DOHH2 (cell line): ENCODE data around the gene RBBP6.

ENCODE experiments used
- H3F3A ChIP-seq: fragments of 200-600 bp; sonication (generic), shearing (Covaris generic); 2 replicates; pipeline ENCODE4 v1.6.0; 2016; ENCODE audit warnings: antibody characterized with exemption, mild to moderate bottlenecking; ENCODE audit not compliant: control insufficient read depth, insufficient read depth
- H3K27ac ChIP-seq: fragments of 200-600 bp; sonication (generic); 2 replicates; pipeline ENCODE4 v1.5.1; 2014; ENCODE audit warnings: low read depth, mild to moderate bottlenecking, low read length, moderate library complexity
- H3K27me3 ChIP-seq: fragments of 200-600 bp; sonication (generic); 2 replicates; pipeline ENCODE4 v1.6.1; 2014; ENCODE audit warnings: mild to moderate bottlenecking, low read length, mixed read lengths; ENCODE audit not compliant: control insufficient read depth
- H3K36me3 ChIP-seq: fragments of 200-600 bp; sonication (generic); 2 replicates; pipeline ENCODE4 v1.6.1; 2014; ENCODE audit warnings: mild to moderate bottlenecking, low read length, moderate library complexity, mixed read lengths; ENCODE audit not compliant: control insufficient read depth
- H3K4me1 ChIP-seq: fragments of 200-600 bp; sonication (generic); 2 replicates; pipeline ENCODE4 v1.6.1; 2014; ENCODE audit warnings: mild to moderate bottlenecking, low read length, mixed read lengths; ENCODE audit not compliant: control insufficient read depth
- H3K4me2 ChIP-seq: fragments of 200-600 bp; sonication (generic); 2 replicates; pipeline ENCODE4 v1.6.0; 2014; ENCODE audit warnings: mild to moderate bottlenecking, low read length, moderate library complexity
- H3K4me3 ChIP-seq: fragments of 200-600 bp; sonication (generic); 2 replicates; pipeline ENCODE4 v1.5.1; 2014; ENCODE audit warnings: mild to moderate bottlenecking, low read length, mixed read lengths
- H3K79me2 ChIP-seq: fragments of 200-600 bp; sonication (generic); 2 replicates; pipeline ENCODE4 v1.6.1; 2014; ENCODE audit warnings: mild to moderate bottlenecking, low read length, mixed read lengths; ENCODE audit not compliant: control insufficient read depth
- H3K9me2 ChIP-seq: fragments of 200-600 bp; sonication (generic); replicated peaks from 2 replicates; pipeline ENCODE4 v1.6.1; 2014; ENCODE audit warnings: mild to moderate bottlenecking, low read length, mixed read lengths; ENCODE audit not compliant: control insufficient read depth
- H3K9me3 ChIP-seq: fragments of 200-600 bp; sonication (generic); 2 replicates; pipeline ENCODE4 v1.6.1; 2014; ENCODE audit warnings: antibody characterized with exemption, low read length, mixed read lengths; ENCODE audit not compliant: control insufficient read depth, insufficient read depth
- H4K20me1 ChIP-seq: fragments of 200-600 bp; sonication (generic); 2 replicates; pipeline ENCODE4 v1.6.0; 2014; ENCODE audit warnings: low read depth, mild to moderate bottlenecking, antibody characterized with exemption, low read length, moderate library complexity; ENCODE audit not compliant: control insufficient read depth, insufficient read depth
- CTCF ChIP-seq: fragments of 200-600 bp; sonication (generic); IDR thresholded peaks from one replicate; pipeline ENCODE4 v1.5.1; 2014; ENCODE audit warnings: antibody characterized with exemption, mild to moderate bottlenecking, low read depth, low read length; ENCODE audit not compliant: poor library complexity, severe bottlenecking
- EZH2phosphoT487 ChIP-seq: fragments of 200-600 bp; sonication (generic); IDR thresholded peaks from 2 replicates; pipeline ENCODE4 v1.6.1; 2017; ENCODE audit warnings: borderline replicate concordance, mild to moderate bottlenecking, antibody characterized with exemption, low read length, moderate library complexity, mixed read lengths

Gene RBBP6

GRCh38 chr16:24516900-24517669 lies 22.3 kb upstream of the RBBP6 start:
- peaks cover 4% of the 10 kb centered on the region; the same call in 1 of the 2 replicates for H3K4me1 ChIP-seq
- no peaks in the 10 kb centered on the region for H3K9me2 ChIP-seq
- H3K79me2 ChIP-seq = no peaks in the 10 kb centered on the region
- no peak overlapping the region for H3K27ac ChIP-seq
- TF ChIP-seq CTCF = peak; percentile 92
- TF ChIP-seq EZH2phosphoT487 = no peak
- H3K27me3 ChIP-seq = no peaks in the 10 kb centered on the region
- H3K9me3 ChIP-seq = no peaks in the 10 kb centered on the region
- H3K4me2 ChIP-seq = peak overlapping the region; percentile 37
- no peaks in the 10 kb centered on the region for H4K20me1 ChIP-seq
- 0 out of 2 replicates have a peak overlapping the region, but pooled peaks have one; percentile 9 for H3K4me3 ChIP-seq
- no peaks in the 10 kb centered on the region for H3F3A ChIP-seq
- no peaks in the 10 kb centered on the region for H3K36me3 ChIP-seq

GRCh38 chr16:24518498-24518897 lies 20.9 kb upstream of the RBBP6 start:
- no peak for TF ChIP-seq EZH2phosphoT487
- TF ChIP-seq CTCF = no peak
- Histone ChIP-seq H3K4me2 (no peak overlapping the region), H3K79me2 (no peaks in the 10 kb centered on the region), H3K4me1 (peaks cover 4% of the 10 kb centered on the region; the same call in 1 of the 2 replicates), H3K9me2 (no peaks in the 10 kb centered on the region), H3K27ac (no peak overlapping the region), H3K4me3 (no peak overlapping the region), H3K9me3 (no peaks in the 10 kb centered on the region), H3F3A (no peaks in the 10 kb centered on the region), H4K20me1 (no peaks in the 10 kb centered on the region), H3K36me3 (no peaks in the 10 kb centered on the region), H3K27me3 (no peaks in the 10 kb centered on the region)

- no peaks in the 10 kb centered on the region for H3K36me3 ChIP-seq
- H4K20me1 ChIP-seq = no peaks in the 10 kb centered on the region
- TF ChIP-seq CTCF (no peak), EZH2phosphoT487 (no peak)
- H3K27me3 ChIP-seq = peaks cover 9% of the 10 kb centered on the region
- H3K79me2 ChIP-seq = no peaks in the 10 kb centered on the region
- no peak overlapping the region for H3K27ac ChIP-seq
- H3F3A ChIP-seq = no peaks in the 10 kb centered on the region
- no peak overlapping the region for H3K4me3 ChIP-seq
- H3K4me2 ChIP-seq = no peak overlapping the region
- H3K4me1 ChIP-seq = peaks cover 4% of the 10 kb centered on the region; the same call in 1 of the 2 replicates
- no peaks in the 10 kb centered on the region for H3K9me2 ChIP-seq
- no peaks in the 10 kb centered on the region for H3K9me3 ChIP-seq
Measured at GRCh38 chr16:24520983-24521382, 18.4 kb upstream of the RBBP6 start.
